WTC11 (cell line): ENCODE results near the gene EPHA4. TPM values are rescaled to one million over a fixed set of nuclear protein-coding genes. Genes with fewer than 3 reads are reported as not detected.

Source experiments
- ATAC-seq: fragments of 200-7000 bp; cut with Tn5 transposase; 2 replicates; pipeline ENCODE4 v1.10.0; 2021; ENCODE audit warnings: mild to moderate bottlenecking, moderate library complexity
- CTCF ChIA-PET: fragments of 300-600 bp; sonication (Branson Sonifier 250); formaldehyde crosslinking; loops from one replicate; lab custom pipeline; 2021; ENCODE audit warnings: antibody characterized with exemption; lab: Charles Lee
- POLR2A ChIA-PET: fragments of 350-600 bp; sonication (Branson Sonifier 250); formaldehyde crosslinking; loops from one replicate; lab custom pipeline; 2021; ENCODE audit warnings: antibody characterized with exemption; lab: Charles Lee
- DNase-seq: peaks from one replicate; pipeline ENCODE4 v3.0.0; 2021; ENCODE audit warnings: low spot score
- H3K27ac Mint-ChIP-seq: 2 replicates; pipeline ENCODE4 v1.8.0; 2021; ENCODE audit warnings: mixed read lengths
- H3K27me3 Mint-ChIP-seq: 2 replicates; pipeline ENCODE4 v1.8.0; 2021; ENCODE audit warnings: low read depth, mild to moderate bottlenecking, moderate library complexity, mixed read lengths
- H3K36me3 Mint-ChIP-seq: 2 replicates; pipeline ENCODE4 v1.8.0; 2021; ENCODE audit warnings: mixed read lengths
- H3K4me1 Mint-ChIP-seq: 2 replicates; pipeline ENCODE4 v1.8.0; 2022; ENCODE audit warnings: mixed read lengths
- H3K4me3 Mint-ChIP-seq: 2 replicates; pipeline ENCODE4 v1.8.0; 2021; ENCODE audit warnings: mild to moderate bottlenecking, moderate library complexity, mixed read lengths
- H3K9me3 Mint-ChIP-seq: 2 replicates; pipeline ENCODE4 v1.8.0; 2021; ENCODE audit warnings: mixed read lengths
- EMX1 ChIP-seq: fragments of 250-450 bp; sonication (Bioruptor Pico); IDR thresholded peaks from 2 replicates; pipeline ENCODE4 v1.8.0; 2021; ENCODE audit warnings: mild to moderate bottlenecking
- FOXJ3 ChIP-seq: sonication (generic); formaldehyde crosslinking; IDR thresholded peaks from 2 replicates; pipeline ENCODE4 v1.9.0; 2021; ENCODE audit warnings: missing genetic modification reagents, mild to moderate bottlenecking, borderline replicate concordance
- GRHL2 ChIP-seq: fragments of 250-450 bp; sonication (Bioruptor Pico); IDR thresholded peaks from 2 replicates; pipeline ENCODE4 v1.8.0; 2022; ENCODE audit warnings: mild to moderate bottlenecking, moderate library complexity; ENCODE audit not compliant: insufficient replicate concordance, severe bottlenecking
- NFE2L1 ChIP-seq: sonication (generic); formaldehyde crosslinking; IDR thresholded peaks from 2 replicates; pipeline ENCODE4 v1.8.1; 2023; ENCODE audit warnings: missing genetic modification reagents
- PRRX2 ChIP-seq: fragments of 250-450 bp; sonication (Bioruptor Pico); IDR thresholded peaks from 2 replicates; pipeline ENCODE4 v1.8.0; 2021; ENCODE audit warnings: mild to moderate bottlenecking
- RORB ChIP-seq: fragments of 250-450 bp; sonication (Bioruptor Pico); IDR thresholded peaks from 2 replicates; pipeline ENCODE4 v1.9.0; 2021; ENCODE audit warnings: mild to moderate bottlenecking
- SP1 ChIP-seq: sonication (generic); formaldehyde crosslinking; conservative IDR thresholded peaks from 2 replicates; pipeline ENCODE4 v1.8.1; 2022; ENCODE audit warnings: missing genetic modification reagents
- TP53 ChIP-seq: sonication (generic); formaldehyde crosslinking; IDR thresholded peaks from 2 replicates; pipeline ENCODE4 v1.8.1; 2023; ENCODE audit warnings: mild to moderate bottlenecking, missing genetic modification reagents
- ZBTB43 ChIP-seq: sonication (generic); formaldehyde crosslinking; IDR thresholded peaks from 2 replicates; pipeline ENCODE4 v1.8.1; 2023; ENCODE audit warnings: mild to moderate bottlenecking, missing genetic modification reagents
- ZNF121 ChIP-seq: sonication (generic); formaldehyde crosslinking; IDR thresholded peaks from 2 replicates; pipeline ENCODE4 v1.8.0; 2023; ENCODE audit warnings: missing genetic modification reagents
- ZNF219 ChIP-seq: sonication (generic); formaldehyde crosslinking; IDR thresholded peaks from 2 replicates; pipeline ENCODE4 v1.8.0; 2023; ENCODE audit warnings: missing genetic modification reagents, mild to moderate bottlenecking, borderline replicate concordance
- ZNF232 ChIP-seq: sonication (generic); formaldehyde crosslinking; IDR thresholded peaks from 2 replicates; pipeline ENCODE4 v1.8.0; 2022; ENCODE audit warnings: mild to moderate bottlenecking, missing genetic modification reagents
- ZNF281 ChIP-seq: sonication (generic); formaldehyde crosslinking; IDR thresholded peaks from 2 replicates; pipeline ENCODE4 v1.8.0; 2023; ENCODE audit warnings: mild to moderate bottlenecking, missing genetic modification reagents
- ZNF416 ChIP-seq: fragments of 250-450 bp; sonication (Bioruptor Pico); IDR thresholded peaks from 2 replicates; pipeline ENCODE4 v1.9.0; 2021; ENCODE audit warnings: mild to moderate bottlenecking, inconsistent platforms
- ZNF425 ChIP-seq: fragments of 250-450 bp; sonication (Bioruptor Pico); conservative IDR thresholded peaks from 2 replicates; pipeline ENCODE4 v1.9.0; 2021; ENCODE audit warnings: mild to moderate bottlenecking
- ZNF512 ChIP-seq: sonication (generic); formaldehyde crosslinking; IDR thresholded peaks from 2 replicates; pipeline ENCODE4 v1.8.1; 2022; ENCODE audit warnings: missing genetic modification reagents, borderline replicate concordance
- total RNA-seq: library from RNA; stranded (reverse); gene quantifications from 3 replicates; pipeline ENCODE4 v1.2.3, GENCODE V29; 2021

Gene EPHA4
- total RNA-seq, 1 experiment from 2014 or later, result 11.0 TPM

GRCh38 chr2:221503965-221504364, 68.1 kb downstream of the EPHA4 start:
- H3K36me3 Mint-ChIP-seq, result no peaks in the 10 kb centered on the region
- no peak overlapping the region for H3K4me3 Mint-ChIP-seq
- no peak overlapping the region for H3K27ac Mint-ChIP-seq
- ChIA-PET CTCF (no interaction called here), POLR2A (no interaction called here)
- peaks cover 23% of the 10 kb centered on the region for H3K4me1 Mint-ChIP-seq
- H3K27me3 Mint-ChIP-seq, result no peaks in the 10 kb centered on the region
- DNase-seq (no peak), ATAC-seq (no peak)
- no peaks in the 10 kb centered on the region for H3K9me3 Mint-ChIP-seq
- no peak for TF ChIP-seq ZNF416 (CRISPR knock-in tag)
- no peak for TF ChIP-seq ZNF512 (CRISPR knock-in tag)
- no peak for TF ChIP-seq EMX1 (CRISPR knock-in tag)
- TF ChIP-seq NFE2L1 (CRISPR knock-in tag), result no peak
- TF ChIP-seq ZNF219 (CRISPR knock-in tag), result no peak
- no peak for TF ChIP-seq RORB (CRISPR knock-in tag)
- TF ChIP-seq ZNF425 (CRISPR knock-in tag), result no peak
- TF ChIP-seq SP1 (CRISPR knock-in tag), result no peak
- TF ChIP-seq FOXJ3 (CRISPR knock-in tag), result no peak
- no peak for TF ChIP-seq ZNF281 (CRISPR knock-in tag)

- Mint-ChIP-seq H3K4me1 (peaks cover 23% of the 10 kb centered on the region), H3K9me3 (no peaks in the 10 kb centered on the region), H3K36me3 (no peaks in the 10 kb centered on the region), H3K27ac (no peak overlapping the region), H3K27me3 (no peaks in the 10 kb centered on the region; the same call in 1 of the 2 replicates), H3K4me3 (no peak overlapping the region)
- TF ChIP-seq ZNF121 (CRISPR knock-in tag) (no peak), PRRX2 (CRISPR knock-in tag) (no peak), GRHL2 (CRISPR knock-in tag) (no peak), ZBTB43 (no peak), TP53 (CRISPR knock-in tag) (no peak), ZNF232 (no peak), ZNF281 (CRISPR knock-in tag) (no peak), RORB (CRISPR knock-in tag) (no peak)
- ATAC-seq (no peak), DNase-seq (no peak)
- POLR2A ChIA-PET, result no interaction called here
- CTCF ChIA-PET, result no interaction called here
These were observed 69.7 kb downstream of the EPHA4 start for GRCh38 chr2:221502270-221503010.
